Adipocyte (in vitro differentiated cells): ENCODE measurements around the gene PTTG2.
"Not testable (repeated sequence)": the region's sequence is repeated elsewhere in the genome, so short reads cannot be mapped to it uniquely, and the experiment has no call there.

ENCODE experiments used
- DNase-seq: peaks from one replicate; pipeline ENCODE4 v3.0.0-alpha.2; 2015; ENCODE audit warnings: low read depth
- H3K27me3 ChIP-seq: replicated peaks from 2 replicates; pipeline ENCODE4 v1.7.0; 2013; ENCODE audit warnings: mild to moderate bottlenecking, low read length, moderate library complexity; ENCODE audit not compliant: control insufficient read depth, insufficient read depth
- H3K36me3 ChIP-seq: 2 replicates; pipeline ENCODE4 v1.7.0; 2013; ENCODE audit warnings: low read length, mild to moderate bottlenecking, moderate library complexity; ENCODE audit not compliant: control insufficient read depth, insufficient read depth, severe bottlenecking
- H3K4me1 ChIP-seq: 2 replicates; pipeline ENCODE4 v1.7.0; 2013; ENCODE audit warnings: mild to moderate bottlenecking, low read length, moderate library complexity; ENCODE audit not compliant: control insufficient read depth, insufficient read depth
- H3K4me3 ChIP-seq: 2 replicates; pipeline ENCODE4 v1.7.0; 2013; ENCODE audit warnings: mild to moderate bottlenecking, low read length, moderate library complexity
- H3K9ac ChIP-seq: 2 replicates; pipeline ENCODE4 v1.7.0; 2013; ENCODE audit warnings: mild to moderate bottlenecking, low read length, moderate library complexity
- H3K9me3 ChIP-seq: 2 replicates; pipeline ENCODE4 v1.7.0; 2013; ENCODE audit warnings: mild to moderate bottlenecking, low read length, moderate library complexity; ENCODE audit not compliant: control insufficient read depth

The PTTG2 gene

DNA sequence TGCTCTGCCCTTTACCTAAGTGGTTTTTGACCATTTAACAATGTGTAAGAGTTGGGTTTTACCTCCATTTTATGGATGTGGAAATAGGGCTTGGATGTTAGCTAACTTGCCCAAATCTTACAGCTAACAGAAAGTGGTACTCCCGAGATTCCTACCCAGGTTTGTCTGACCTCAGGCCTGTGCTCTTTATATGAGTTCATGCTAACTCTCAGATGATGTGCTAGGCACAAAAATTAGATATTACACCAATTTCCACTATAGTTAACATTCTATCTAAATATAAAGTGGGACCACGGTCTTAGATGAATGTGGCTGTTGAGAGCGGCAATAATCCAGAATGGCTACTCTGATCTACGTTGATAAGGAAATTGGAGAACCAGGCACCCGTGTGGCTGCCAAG is at the start of gene PTTG2:
Gene PTTG2, plus strand, starts transcription at position 301 of the 400 bp plus-strand sequence. Its CDS starts 37 bp downstream, at position 338.
- no peaks in the 10 kb centered on the region for H3K9me3 ChIP-seq
- H3K9ac ChIP-seq: no peak within 1 kb of the TSS
- no peaks in the 10 kb centered on the region for H3K36me3 ChIP-seq
- DNase-seq: no peak
- H3K4me3 ChIP-seq: no peak within 1 kb of the TSS
- no peaks in the 10 kb centered on the region for H3K4me1 ChIP-seq
- H3K27me3 ChIP-seq: peaks cover 5% of the 10 kb centered on the region

DNA sequence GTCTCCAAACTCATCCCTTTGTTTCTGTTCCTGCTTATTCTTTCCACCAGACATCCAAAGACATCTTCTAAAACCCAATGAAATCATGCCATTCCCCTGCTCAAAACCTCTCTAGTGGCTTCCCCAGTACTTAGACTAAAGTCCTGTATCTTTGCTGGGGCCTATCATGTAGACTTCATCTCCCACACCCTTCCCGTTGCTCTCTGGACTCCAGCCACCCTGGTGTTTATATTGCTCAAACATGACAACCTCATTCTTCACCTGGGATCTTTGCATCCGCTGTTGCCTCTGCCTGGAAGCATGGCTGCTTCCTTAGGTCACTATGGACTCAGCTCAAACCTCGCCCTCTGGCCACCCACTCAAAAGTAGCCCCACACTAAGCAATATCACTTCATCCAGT is 45.7 kb upstream of the PTTG2 start:
- H3K4me3 ChIP-seq: no peak overlapping the region
- no peak for DNase-seq
- H3K9me3 ChIP-seq: no peaks in the 10 kb centered on the region
- no peaks in the 10 kb centered on the region for H3K36me3 ChIP-seq
- H3K4me1 ChIP-seq: no peaks in the 10 kb centered on the region
- no peak overlapping the region for H3K9ac ChIP-seq
- peaks cover 18% of the 10 kb centered on the region for H3K27me3 ChIP-seq

DNA sequence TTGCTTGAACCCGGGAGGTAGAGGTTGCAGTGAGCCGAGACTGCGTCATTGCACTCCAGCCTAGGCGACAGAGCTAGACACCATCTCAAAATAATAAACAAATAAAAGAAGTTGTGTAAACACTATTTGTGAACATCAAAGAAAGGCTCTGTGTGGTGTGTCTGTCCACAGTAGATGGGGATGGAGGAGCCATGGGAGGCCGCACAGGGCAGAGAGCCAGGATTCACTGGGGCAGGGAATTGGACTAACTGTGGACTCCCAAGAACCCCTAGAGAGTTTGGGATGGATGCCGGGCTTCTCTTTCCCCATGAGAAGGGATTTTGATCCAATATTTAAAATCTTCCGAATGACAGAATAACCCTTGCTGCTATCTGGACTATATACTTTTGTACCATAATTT is 42.8 kb upstream of the PTTG2 start:
- no peaks in the 10 kb centered on the region for H3K36me3 ChIP-seq
- H3K27me3 ChIP-seq: peaks cover 18% of the 10 kb centered on the region
- no peaks in the 10 kb centered on the region for H3K4me1 ChIP-seq
- H3K9me3 ChIP-seq: no peaks in the 10 kb centered on the region
- no peak overlapping the region for H3K9ac ChIP-seq
- H3K4me3 ChIP-seq: no peak overlapping the region
- DNase-seq: no peak

DNA sequence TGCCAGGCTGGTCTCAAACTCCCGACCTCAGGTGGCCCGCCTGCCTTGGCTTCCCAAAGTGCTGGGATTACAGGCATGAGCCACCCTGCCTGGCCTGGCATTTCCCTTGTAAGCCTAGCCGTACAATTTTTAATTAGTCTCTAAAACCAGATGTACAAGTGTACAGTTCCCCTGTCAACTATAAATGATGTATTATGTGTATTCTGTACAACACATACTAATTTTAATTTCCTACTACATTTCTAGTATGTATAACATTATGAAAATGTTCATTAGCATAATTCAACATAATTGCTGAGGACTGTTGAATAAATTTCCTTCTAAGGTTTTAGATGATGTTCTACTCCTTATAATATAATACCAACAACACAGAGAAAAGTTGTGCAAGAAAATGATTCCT is 41.5 kb upstream of the PTTG2 start:
- Histone ChIP-seq H3K36me3 (no peaks in the 10 kb centered on the region), H3K27me3 (peaks cover 18% of the 10 kb centered on the region), H3K4me1 (no peaks in the 10 kb centered on the region), H3K9me3 (no peaks in the 10 kb centered on the region), H3K4me3 (no peak overlapping the region), H3K9ac (no peak overlapping the region)
- DNase-seq: no peak

DNA sequence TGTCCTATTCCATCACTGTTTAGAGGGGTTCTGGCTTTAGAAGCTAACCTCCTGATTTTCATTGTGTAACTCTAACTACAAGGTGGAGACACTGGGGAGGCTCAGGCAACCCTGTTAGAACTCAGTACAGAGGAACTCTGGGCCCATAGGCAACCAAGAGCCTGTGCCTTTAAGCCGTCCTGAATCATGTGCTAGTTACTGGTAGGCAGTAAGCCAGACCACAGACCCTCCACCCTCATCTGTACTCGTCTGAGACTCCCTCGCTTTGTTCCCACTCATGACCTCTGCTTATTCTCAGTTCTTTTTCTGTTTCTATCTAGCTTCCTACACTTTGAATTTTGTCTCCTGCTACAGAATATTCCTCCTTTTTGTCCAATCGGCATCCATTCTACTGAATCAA is 37.9 kb upstream of the PTTG2 start:
- H3K4me3 ChIP-seq: no peak overlapping the region

DNA sequence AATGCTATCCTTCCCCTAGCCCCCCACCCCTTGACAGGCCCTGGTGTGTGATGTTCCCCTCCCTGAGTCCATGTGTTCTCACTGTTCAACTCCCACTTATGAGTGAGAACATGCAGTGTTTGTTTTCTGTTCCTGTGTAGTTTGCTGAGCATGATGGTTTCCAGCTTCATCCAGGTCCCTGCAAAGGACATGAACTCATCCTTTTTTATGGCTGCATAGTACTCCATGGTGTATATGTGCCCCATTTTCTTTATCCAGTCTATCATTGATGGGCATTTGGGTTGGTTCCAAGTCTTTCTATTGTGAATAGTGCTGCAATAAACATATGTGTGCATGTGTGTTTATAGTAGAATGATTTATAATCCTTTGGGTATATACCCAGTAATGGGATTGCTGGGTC is 37.1 kb upstream of the PTTG2 start:
- not testable (repeated sequence) for H3K4me3 ChIP-seq

More for the DNA sequence above, 37.9 kb upstream of the PTTG2 start:
- no peak for DNase-seq
- Histone ChIP-seq H3K4me1 (no peaks in the 10 kb centered on the region), H3K27me3 (peaks cover 10% of the 10 kb centered on the region), H3K36me3 (no peaks in the 10 kb centered on the region), H3K9ac (no peak overlapping the region), H3K9me3 (no peaks in the 10 kb centered on the region)

DNA sequence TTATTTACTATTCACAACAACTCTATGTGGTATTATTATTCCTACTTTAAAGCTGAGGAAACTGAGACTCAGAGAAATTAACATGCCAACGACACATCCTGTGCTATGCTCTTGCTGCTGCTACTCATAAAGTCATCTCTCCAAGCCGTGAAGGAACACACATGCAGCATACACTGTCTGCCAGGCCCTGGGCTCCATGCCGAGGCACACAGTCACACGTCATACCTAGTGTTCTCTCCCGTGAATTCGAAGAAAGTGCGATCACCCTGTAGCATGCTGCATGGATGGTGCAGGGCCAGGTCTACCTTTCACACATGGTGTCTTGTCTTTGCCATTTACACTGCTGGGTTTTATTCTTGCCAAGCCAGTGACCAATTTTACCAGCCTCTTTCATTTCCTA is 35.3 kb upstream of the PTTG2 start:
- H3K9me3 ChIP-seq: no peaks in the 10 kb centered on the region
- DNase-seq: no peak
- H3K27me3 ChIP-seq: peaks cover 10% of the 10 kb centered on the region
- H3K36me3 ChIP-seq: no peaks in the 10 kb centered on the region
- H3K9ac ChIP-seq: no peak overlapping the region
- no peak overlapping the region for H3K4me3 ChIP-seq
- H3K4me1 ChIP-seq: peaks cover 4% of the 10 kb centered on the region

More for the DNA sequence above, 37.1 kb upstream of the PTTG2 start:
- H3K9ac ChIP-seq, H3K4me1 ChIP-seq, DNase-seq, H3K36me3 ChIP-seq, H3K9me3 ChIP-seq, H3K27me3 ChIP-seq: not testable (repeated sequence)

GRCh38 chr4:37927434-37927833 is 32.8 kb upstream of the PTTG2 start:
- H3K36me3 ChIP-seq: no peaks in the 10 kb centered on the region
- H3K4me1 ChIP-seq: peaks cover 8% of the 10 kb centered on the region
- DNase-seq: no peak
- H3K27me3 ChIP-seq: peaks cover 10% of the 10 kb centered on the region
- H3K9ac ChIP-seq: no peak overlapping the region
- no peaks in the 10 kb centered on the region for H3K9me3 ChIP-seq
- no peak overlapping the region for H3K4me3 ChIP-seq

GRCh38 chr4:37928426-37929416 is 31.5 kb upstream of the PTTG2 start:
- Histone ChIP-seq H3K36me3 (no peaks in the 10 kb centered on the region), H3K9me3 (no peaks in the 10 kb centered on the region), H3K4me1 (peaks cover 10% of the 10 kb centered on the region), H3K9ac (no peak overlapping the region), H3K4me3 (no peak overlapping the region), H3K27me3 (peaks cover 10% of the 10 kb centered on the region)
- DNase-seq: no peak

DNA sequence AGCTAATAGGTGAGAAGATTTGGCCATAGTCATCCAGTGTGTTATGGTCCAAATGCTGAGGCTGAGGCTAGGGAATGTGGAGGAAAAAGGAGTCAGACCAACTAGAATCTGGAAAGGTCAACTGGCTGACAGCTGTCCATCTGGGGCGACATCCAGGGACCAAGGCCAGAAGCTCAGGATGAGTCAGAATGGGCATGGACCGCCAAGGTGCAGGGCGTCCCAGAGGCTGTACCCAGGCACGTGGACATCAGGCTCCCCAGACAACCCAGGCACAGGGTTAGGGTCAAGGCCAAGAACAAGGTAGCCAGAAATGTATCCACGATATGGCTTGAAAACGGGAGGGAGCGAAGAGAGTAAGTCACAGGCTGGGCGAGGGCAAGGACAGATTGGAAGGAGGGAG is 26.1 kb upstream of the PTTG2 start:
- DNase-seq: no peak
- no peak overlapping the region for H3K9ac ChIP-seq
- H3K4me3 ChIP-seq: no peak overlapping the region
- H3K9me3 ChIP-seq: no peaks in the 10 kb centered on the region
- peaks cover 25% of the 10 kb centered on the region for H3K27me3 ChIP-seq
- H3K4me1 ChIP-seq: peaks cover 8% of the 10 kb centered on the region
- H3K36me3 ChIP-seq: no peaks in the 10 kb centered on the region

GRCh38 chr4:37934609-37935008 is 25.6 kb upstream of the PTTG2 start:
- H3K4me1 ChIP-seq: peaks cover 5% of the 10 kb centered on the region
- H3K27me3 ChIP-seq: peaks cover 25% of the 10 kb centered on the region
- no peak for DNase-seq
- no peaks in the 10 kb centered on the region for H3K36me3 ChIP-seq
- H3K9me3 ChIP-seq: no peaks in the 10 kb centered on the region
- H3K4me3 ChIP-seq: no peak overlapping the region
- H3K9ac ChIP-seq: no peak overlapping the region
